ENCODE results near the gene P2RX4. TPM values are rescaled to one million over a fixed set of nuclear protein-coding genes. Genes with fewer than 3 reads are reported as not detected.
"Not testable (repeated sequence)": the region's sequence is repeated elsewhere in the genome, so short reads cannot be mapped to it uniquely, and the experiment has no call there.

P2RX4 gene
- total RNA-seq, 3 donors from 2014 or later = 83.6 to 194 (median 132) TPM

GRCh38 chr12:121189131-121189530 lies 20.8 kb upstream of the P2RX4 start:
- DNase-seq = no peak
- intact Hi-C loops (cut with DNase I, micrococcal nuclease) = no loop called here
- TF ChIP-seq CTCF (IDR thresholded peaks at IDR 0.05) = no peak
- Histone ChIP-seq H3K4me3 (no peak overlapping the region), H3K36me3 (ENCODE audit: low read depth) (no peaks in the 10 kb centered on the region), H3K4me1 (ENCODE audit: low read depth) (no peaks in the 10 kb centered on the region), H3K9me3 (no peaks in the 10 kb centered on the region)
- no peak for ATAC-seq

GRCh38 chr12:121189619-121190155 lies 20.2 kb upstream of the P2RX4 start:
- DNase-seq (no peak), ATAC-seq (no peak)

GRCh38 chr12:121190523-121191031 lies 19.4 kb upstream of the P2RX4 start:
- DNase-seq (no peak), ATAC-seq (peak; percentile 34)
- Histone ChIP-seq H3K36me3 (ENCODE audit: low read depth) (no peaks in the 10 kb centered on the region), H3K9me3 (no peaks in the 10 kb centered on the region), H3K4me1 (ENCODE audit: low read depth) (no peaks in the 10 kb centered on the region), H3K4me3 (no peak overlapping the region)
- intact Hi-C loops (cut with DNase I, micrococcal nuclease) = no loop called here
- TF ChIP-seq CTCF (IDR thresholded peaks at IDR 0.05) = no peak

More at GRCh38 chr12:121189619-121190155, 20.2 kb upstream of the P2RX4 start:
- Histone ChIP-seq H3K36me3 (ENCODE audit: low read depth) (no peaks in the 10 kb centered on the region), H3K4me3 (no peak overlapping the region), H3K9me3 (no peaks in the 10 kb centered on the region), H3K4me1 (ENCODE audit: low read depth) (no peaks in the 10 kb centered on the region)
- intact Hi-C loops (cut with DNase I, micrococcal nuclease) = no loop called here
- TF ChIP-seq CTCF (IDR thresholded peaks at IDR 0.05) = no peak

GRCh38 chr12:121191151-121191550 lies 18.8 kb upstream of the P2RX4 start:
- no peak for TF ChIP-seq CTCF (IDR thresholded peaks at IDR 0.05)
- ATAC-seq (no peak), DNase-seq (no peak)
- intact Hi-C loops (cut with DNase I, micrococcal nuclease) = no loop called here
- H3K36me3 ChIP-seq (ENCODE audit: low read depth) = no peaks in the 10 kb centered on the region
- H3K4me1 ChIP-seq (ENCODE audit: low read depth) = no peaks in the 10 kb centered on the region
- no peak overlapping the region for H3K4me3 ChIP-seq
- H3K9me3 ChIP-seq = no peaks in the 10 kb centered on the region

GRCh38 chr12:121196902-121197301 lies 13.0 kb upstream of the P2RX4 start:
- Histone ChIP-seq H3K4me3 (no peak overlapping the region), H3K4me1 (ENCODE audit: low read depth) (no peaks in the 10 kb centered on the region), H3K9me3 (no peaks in the 10 kb centered on the region), H3K36me3 (ENCODE audit: low read depth) (no peaks in the 10 kb centered on the region)
- ATAC-seq (peak; percentile 63), DNase-seq (no peak)
- intact Hi-C loops (cut with DNase I, micrococcal nuclease) = no loop called here
- TF ChIP-seq CTCF (IDR thresholded peaks at IDR 0.05) = no peak

GRCh38 chr12:121198949-121199348 lies 11.0 kb upstream of the P2RX4 start:
- Histone ChIP-seq H3K36me3 (ENCODE audit: low read depth) (no peaks in the 10 kb centered on the region), H3K9me3 (no peaks in the 10 kb centered on the region), H3K4me3 (no peak overlapping the region), H3K4me1 (ENCODE audit: low read depth) (no peaks in the 10 kb centered on the region)
- intact Hi-C loops (cut with DNase I, micrococcal nuclease) = no loop called here
- no peak for ATAC-seq
- TF ChIP-seq CTCF (IDR thresholded peaks at IDR 0.05) = no peak
- DNase-seq = no peak

- ATAC-seq; intact Hi-C loops (cut with DNase I, micrococcal nuclease); H3K4me1 ChIP-seq (ENCODE audit: low read depth); DNase-seq; H3K9me3 ChIP-seq; H3K36me3 ChIP-seq (ENCODE audit: low read depth); H3K4me3 ChIP-seq: not testable (repeated sequence)
These were observed 8.8 kb upstream of the P2RX4 start for GRCh38 chr12:121201140-121201539.

Data from mucosa of descending colon (tissue), 3 donors.